GM19455 (cell line): ENCODE data around the gene RANBP3.
A peak's percentile ranks its signal among the peaks of the same experiment; 100 is the strongest.
"Not testable (repeated sequence)": the region's sequence is repeated elsewhere in the genome, so short reads cannot be mapped to it uniquely, and the experiment has no call there.

Experiments used
- ATAC-seq: cut with Tn5 transposase; IDR thresholded peaks from one replicate; pipeline ENCODE4 v1.9.1; 2021; ENCODE audit not compliant: unreplicated experiment

RANBP3 gene

GRCh38 chr19:5987077-5987818 is 9.3 kb upstream of the RANBP3 start:
- no peak for ATAC-seq

GRCh38 chr19:5985837-5986236 is 7.9 kb upstream of the RANBP3 start:
- not testable (repeated sequence) for ATAC-seq

GRCh38 chr19:5985098-5985783 is 7.3 kb upstream of the RANBP3 start:
- no peak for ATAC-seq

- no peak for ATAC-seq
Observed at GRCh38 chr19:5984600-5984999, 6.7 kb upstream of the RANBP3 start.

GRCh38 chr19:5983367-5983955 is 5.5 kb upstream of the RANBP3 start:
- no peak for ATAC-seq

GRCh38 chr19:5978606-5979552 is 939 bp upstream of the RANBP3 start:
- no peak for ATAC-seq

- peak; percentile 1 for ATAC-seq
Observed at GRCh38 chr19:5977222-5977784, 637 bp downstream of the RANBP3 start.

GRCh38 chr19:5976768-5977167 is 1.2 kb downstream of the RANBP3 start:
- no peak for ATAC-seq

- ATAC-seq = no peak
Observed at GRCh38 chr19:5975388-5975728, 2.6 kb downstream of the RANBP3 start.

GRCh38 chr19:5974721-5975387 is 3.1 kb downstream of the RANBP3 start:
- ATAC-seq = no peak

GRCh38 chr19:5973867-5974635 is 3.9 kb downstream of the RANBP3 start:
- no peak for ATAC-seq

GRCh38 chr19:5973376-5973775 is 4.6 kb downstream of the RANBP3 start:
- no peak for ATAC-seq

- ATAC-seq = no peak
Observed at GRCh38 chr19:5972355-5972731, 5.6 kb downstream of the RANBP3 start.

GRCh38 chr19:5971714-5972354 is 6.1 kb downstream of the RANBP3 start:
- ATAC-seq = no peak

- no peak for ATAC-seq
Observed at GRCh38 chr19:5969476-5969875, 8.5 kb downstream of the RANBP3 start.

- ATAC-seq = no peak
Observed at GRCh38 chr19:5968431-5969373, 9.2 kb downstream of the RANBP3 start.

- no peak for ATAC-seq
Observed at GRCh38 chr19:5967994-5968430, 9.9 kb downstream of the RANBP3 start.

GRCh38 chr19:5967571-5967970 is 10.4 kb downstream of the RANBP3 start:
- ATAC-seq = no peak
